Astrocyte of the cerebellum (primary cell): Measurements from ENCODE around the gene TSPOAP1.

ENCODE experiments used
- DNase-seq: peaks from one replicate; pipeline ENCODE4 v3.0.0-alpha.2; 2011; ENCODE audit warnings: low read depth
- H3K4me3 ChIP-seq: 2 replicates; pipeline ENCODE4 v1.5.1; 2011; ENCODE audit warnings: mild to moderate bottlenecking, low read depth, low read length, moderate library complexity
- in situ Hi-C: cut with HindIII; loops from 2 replicates; pipeline ENCODE4 v1.10.0; 2017; ENCODE audit warnings: low sequenced_read_pairs
- TF ChIP-seq, protein P1 (sequence below): IDR thresholded peaks from 2 replicates; pipeline ENCODE4 v1.5.1; 2012; ENCODE audit warnings: low read length, low read depth, moderate library complexity, mild to moderate bottlenecking; ENCODE audit errors: missing control alignments

TSPOAP1 gene

DNA sequence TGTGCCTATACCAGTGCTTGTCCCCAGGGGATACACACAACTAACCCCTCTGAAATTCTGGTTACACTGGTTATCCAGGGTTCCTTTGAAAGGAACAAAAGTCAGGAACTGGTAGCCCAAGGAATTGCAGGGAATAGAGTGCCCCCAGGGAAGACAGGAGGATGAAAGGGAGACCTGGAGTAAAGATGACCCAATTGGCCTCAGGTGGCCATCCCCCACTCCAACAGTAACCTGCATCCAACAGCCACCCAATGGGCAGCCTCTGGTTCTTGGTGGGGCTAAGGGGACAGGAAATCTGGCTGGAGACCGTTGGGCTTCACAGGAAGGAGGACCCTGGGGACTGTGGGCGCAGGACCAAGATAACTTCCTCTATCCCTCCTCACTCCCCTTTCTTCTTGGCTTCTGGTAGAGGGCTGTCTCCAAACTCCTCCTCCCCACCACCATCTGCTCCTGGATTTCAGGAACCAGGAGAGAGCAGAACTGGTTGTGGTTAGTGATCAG lies 47.0 kb downstream of the TSPOAP1 start:
- H3K4me3 ChIP-seq, result no peak overlapping the region
- in situ Hi-C loops, result loop anchor here (25.0 kb wide), 1 partner anchor 156 kb away; no protein-coding TSS in a partner anchor
- TF ChIP-seq, protein P1, sequence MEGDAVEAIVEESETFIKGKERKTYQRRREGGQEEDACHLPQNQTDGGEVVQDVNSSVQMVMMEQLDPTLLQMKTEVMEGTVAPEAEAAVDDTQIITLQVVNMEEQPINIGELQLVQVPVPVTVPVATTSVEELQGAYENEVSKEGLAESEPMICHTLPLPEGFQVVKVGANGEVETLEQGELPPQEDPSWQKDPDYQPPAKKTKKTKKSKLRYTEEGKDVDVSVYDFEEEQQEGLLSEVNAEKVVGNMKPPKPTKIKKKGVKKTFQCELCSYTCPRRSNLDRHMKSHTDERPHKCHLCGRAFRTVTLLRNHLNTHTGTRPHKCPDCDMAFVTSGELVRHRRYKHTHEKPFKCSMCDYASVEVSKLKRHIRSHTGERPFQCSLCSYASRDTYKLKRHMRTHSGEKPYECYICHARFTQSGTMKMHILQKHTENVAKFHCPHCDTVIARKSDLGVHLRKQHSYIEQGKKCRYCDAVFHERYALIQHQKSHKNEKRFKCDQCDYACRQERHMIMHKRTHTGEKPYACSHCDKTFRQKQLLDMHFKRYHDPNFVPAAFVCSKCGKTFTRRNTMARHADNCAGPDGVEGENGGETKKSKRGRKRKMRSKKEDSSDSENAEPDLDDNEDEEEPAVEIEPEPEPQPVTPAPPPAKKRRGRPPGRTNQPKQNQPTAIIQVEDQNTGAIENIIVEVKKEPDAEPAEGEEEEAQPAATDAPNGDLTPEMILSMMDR, result no peak
- DNase-seq, result no peak

DNA sequence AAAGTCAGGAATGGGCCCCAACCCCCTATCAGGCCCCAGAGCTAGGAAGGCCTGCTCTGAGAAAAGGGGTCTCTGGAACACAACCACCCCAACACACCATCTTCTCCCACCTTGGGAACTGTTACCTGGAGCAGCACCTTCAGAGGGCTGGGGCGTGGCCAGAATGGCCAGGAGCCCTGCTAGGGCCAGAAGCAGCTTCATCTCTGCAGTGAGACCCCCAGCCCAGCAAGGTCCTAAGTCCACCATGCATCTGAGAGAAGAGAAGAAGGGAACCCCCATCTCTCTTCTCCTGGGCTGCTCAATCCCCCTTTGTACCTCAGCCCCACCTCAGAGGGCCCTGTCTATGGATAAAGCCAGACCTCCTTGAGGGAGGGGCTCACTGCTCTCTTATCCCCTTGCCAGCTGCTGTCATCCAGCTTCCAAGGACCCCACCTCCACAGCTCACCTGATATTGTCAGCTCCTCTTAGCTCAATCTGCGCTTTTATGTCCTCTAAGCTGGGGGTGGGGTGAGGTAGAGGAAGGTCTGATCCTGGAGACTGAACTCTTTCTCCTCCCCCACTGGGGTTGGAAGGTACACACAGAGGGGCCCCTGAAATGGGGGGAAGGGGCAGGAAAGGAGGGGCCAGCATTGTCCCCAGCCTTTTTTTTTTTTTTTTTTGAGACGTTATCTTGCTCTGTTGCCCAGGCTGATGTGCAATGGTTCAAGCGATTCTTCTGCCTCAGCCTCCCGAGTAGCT lies 47.9 kb downstream of the TSPOAP1 start, which contains the start of gene MPO:
Gene MPO, minus strand, starts transcription at position 456 of the 738 bp plus-strand sequence. Its CDS starts 177 bp downstream, at position 279.
- in situ Hi-C loops, result loop anchor here (25.0 kb wide), 1 partner anchor 157 kb away; no protein-coding TSS in a partner anchor
- TF ChIP-seq, protein P1, result no peak
- no peak for DNase-seq
- H3K4me3 ChIP-seq, result no peak within 1 kb of the TSS

DNA sequence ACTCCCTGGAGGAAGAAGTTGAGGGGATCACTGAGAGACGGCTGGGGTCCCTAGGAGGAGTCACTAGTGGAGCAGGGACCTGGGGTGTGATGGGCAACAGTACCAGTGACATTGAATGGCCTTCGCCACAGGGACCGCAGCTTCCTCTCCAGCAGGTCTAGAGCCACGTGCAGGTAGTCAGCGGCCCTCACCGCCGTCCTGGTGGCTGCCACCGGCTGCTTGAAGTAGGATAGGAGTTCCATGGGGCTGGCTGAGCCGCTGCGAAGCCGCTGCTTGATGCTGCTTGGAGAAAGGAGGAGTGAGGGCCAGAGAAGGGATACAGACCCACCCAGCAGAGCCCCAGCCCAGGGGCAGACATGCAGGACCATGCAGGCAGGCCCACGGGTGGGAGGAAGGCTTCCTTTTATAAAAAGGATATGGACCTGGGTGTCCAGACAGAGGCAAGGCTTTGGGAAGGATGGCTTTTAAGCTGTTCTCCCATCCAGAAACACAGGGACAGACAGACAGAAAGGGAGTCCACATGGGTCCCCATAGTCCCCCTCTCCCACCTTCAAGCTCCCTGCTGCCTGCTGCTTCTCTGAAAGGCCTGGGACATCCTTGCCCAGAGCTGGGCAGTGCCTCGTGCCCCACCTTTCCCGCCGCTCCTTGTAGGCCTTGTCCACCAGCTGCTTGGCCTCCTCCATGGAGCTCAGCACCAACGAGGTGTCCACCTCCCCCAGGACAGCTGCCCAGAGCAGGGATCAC lies 48.7 kb downstream of the TSPOAP1 start:
- TF ChIP-seq, protein P1, result no peak
- no peak for DNase-seq
- H3K4me3 ChIP-seq, result no peak overlapping the region
- in situ Hi-C loops, result loop anchor here (25.0 kb wide), 1 partner anchor 157 kb away; no protein-coding TSS in a partner anchor

DNA sequence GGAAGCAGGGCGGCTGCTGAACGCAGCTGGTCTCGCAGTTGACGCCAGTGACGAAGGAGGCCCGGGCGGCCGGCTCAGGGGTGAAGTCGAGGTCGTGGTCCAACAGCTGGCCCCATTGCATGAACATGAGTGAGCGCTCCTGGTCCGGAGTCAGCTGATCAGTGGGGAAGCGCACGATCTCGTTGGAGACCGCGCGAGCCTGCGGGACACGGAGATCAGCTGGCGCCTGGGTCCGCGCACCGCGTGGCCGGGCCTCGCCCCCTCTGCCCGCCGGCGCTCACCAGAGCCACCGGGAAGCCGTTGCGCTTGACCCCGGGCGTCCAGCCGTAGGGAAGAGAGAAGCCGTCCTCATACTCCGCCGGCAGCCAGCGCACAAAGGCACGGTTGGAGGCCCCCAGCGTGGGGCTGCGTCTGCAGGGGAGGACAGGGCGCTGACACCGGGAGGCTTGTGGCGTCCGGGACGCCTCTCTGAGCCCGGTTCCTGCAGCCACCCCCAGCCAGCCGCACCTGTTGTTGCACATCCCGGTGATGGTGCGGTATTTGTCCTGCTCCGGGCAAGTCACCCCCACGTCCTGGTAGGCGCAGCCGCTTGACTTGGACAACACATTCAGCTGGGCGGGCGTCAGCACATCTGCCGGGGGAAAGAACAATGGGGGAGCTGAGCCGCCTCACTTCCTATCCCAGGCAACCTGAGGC lies 49.4 kb downstream of the TSPOAP1 start:
- TF ChIP-seq, protein P1, result no peak
- DNase-seq, result no peak
- H3K4me3 ChIP-seq, result no peak overlapping the region
- in situ Hi-C loops, result loop anchor here (25.0 kb wide), 1 partner anchor 158 kb away; no protein-coding TSS in a partner anchor

DNA sequence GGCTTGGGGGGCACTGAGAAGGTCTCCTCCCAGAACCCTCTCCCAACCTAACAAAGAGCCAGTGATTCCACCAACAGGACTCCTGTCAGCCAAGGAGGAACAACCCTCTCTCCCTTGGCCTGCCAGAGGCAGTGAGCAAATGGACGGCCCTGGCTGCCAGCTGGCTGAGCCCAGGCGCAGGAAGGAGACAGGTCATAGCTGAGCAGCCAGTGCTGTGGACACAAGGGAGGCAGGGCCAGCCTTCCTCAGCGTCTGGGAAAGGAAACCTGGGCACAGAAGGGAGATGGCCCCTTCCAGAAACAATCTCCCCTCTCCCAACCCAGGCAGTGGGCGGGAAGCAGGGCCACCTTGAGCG lies 50.0 kb downstream of the TSPOAP1 start:
- H3K4me3 ChIP-seq, result no peak overlapping the region
- TF ChIP-seq, protein P1, result no peak
- in situ Hi-C loops, result loop anchor here (25.0 kb wide), 1 partner anchor 159 kb away; no protein-coding TSS in a partner anchor
- no peak for DNase-seq
